ENCODE data around the gene MUL1.

MUL1 gene

DNA sequence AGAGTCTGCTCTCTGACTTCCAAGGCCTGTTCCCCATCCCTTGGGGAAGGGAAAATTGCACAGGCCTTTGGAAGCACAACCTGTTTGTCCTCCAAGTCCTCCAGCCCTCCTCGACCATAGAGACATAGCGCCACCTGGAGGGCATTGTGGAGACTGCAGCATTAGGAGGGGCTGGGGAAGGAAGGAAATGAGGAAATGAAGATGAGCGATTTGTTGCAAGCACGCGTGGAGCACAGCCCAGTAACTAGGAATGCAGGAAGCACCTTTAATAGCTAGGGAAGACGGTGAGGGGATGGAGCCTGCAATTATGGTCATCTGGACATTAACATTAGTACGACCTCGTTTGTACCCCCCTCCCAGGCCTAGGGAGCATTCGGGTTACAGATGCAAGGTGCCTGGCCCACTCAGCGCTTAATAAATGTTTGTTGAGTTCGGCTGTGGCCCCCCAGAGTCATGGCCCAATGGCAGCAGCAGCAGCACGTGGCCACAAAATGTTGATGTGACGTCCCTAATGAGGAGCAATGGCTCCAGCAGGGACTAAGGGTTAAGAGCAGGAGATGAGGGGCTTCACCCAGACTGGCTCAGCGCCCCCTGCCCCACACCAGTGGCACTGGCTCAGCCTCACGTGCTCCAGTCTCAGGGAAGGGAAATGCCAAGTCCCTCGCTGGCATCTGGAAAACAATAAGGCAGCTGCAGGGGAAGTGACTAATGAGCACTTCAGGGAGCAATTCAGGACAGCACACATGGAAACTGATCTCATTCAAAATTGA, 13.9 kb downstream of the MUL1 start:
- no peak overlapping the region for H3K4me3 ChIP-seq (ENCODE audit: control insufficient read depth, low read depth, low read length)
- DNase-seq (ENCODE audit: low read depth), result peak; percentile 59
- TF ChIP-seq, protein P1, sequence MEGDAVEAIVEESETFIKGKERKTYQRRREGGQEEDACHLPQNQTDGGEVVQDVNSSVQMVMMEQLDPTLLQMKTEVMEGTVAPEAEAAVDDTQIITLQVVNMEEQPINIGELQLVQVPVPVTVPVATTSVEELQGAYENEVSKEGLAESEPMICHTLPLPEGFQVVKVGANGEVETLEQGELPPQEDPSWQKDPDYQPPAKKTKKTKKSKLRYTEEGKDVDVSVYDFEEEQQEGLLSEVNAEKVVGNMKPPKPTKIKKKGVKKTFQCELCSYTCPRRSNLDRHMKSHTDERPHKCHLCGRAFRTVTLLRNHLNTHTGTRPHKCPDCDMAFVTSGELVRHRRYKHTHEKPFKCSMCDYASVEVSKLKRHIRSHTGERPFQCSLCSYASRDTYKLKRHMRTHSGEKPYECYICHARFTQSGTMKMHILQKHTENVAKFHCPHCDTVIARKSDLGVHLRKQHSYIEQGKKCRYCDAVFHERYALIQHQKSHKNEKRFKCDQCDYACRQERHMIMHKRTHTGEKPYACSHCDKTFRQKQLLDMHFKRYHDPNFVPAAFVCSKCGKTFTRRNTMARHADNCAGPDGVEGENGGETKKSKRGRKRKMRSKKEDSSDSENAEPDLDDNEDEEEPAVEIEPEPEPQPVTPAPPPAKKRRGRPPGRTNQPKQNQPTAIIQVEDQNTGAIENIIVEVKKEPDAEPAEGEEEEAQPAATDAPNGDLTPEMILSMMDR (IDR thresholded peaks at IDR 0.05; ENCODE audit: control insufficient read depth, insufficient read depth, low read depth, low read length, missing control alignments), result peak; percentile 98

DNA sequence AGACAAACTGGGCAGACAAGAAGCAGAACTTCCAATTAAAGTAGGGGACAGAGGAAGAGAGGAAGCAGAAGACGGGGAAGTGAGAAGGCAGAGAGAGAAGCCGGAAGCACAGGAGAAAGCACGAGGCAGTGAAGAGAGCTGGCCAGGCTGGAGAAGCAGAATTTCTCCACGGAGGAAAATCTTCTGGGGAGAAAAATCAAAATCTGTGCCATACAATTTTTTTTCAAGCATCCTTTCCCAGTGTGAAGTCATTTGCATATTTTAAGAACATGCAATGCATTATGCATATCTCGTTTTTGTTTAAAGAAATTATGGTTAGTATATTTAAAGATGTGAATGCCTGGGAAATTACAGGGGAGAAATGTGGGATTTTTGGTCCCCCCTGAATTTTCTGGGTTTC, 14.6 kb downstream of the MUL1 start:
- TF ChIP-seq, protein P1 (IDR thresholded peaks at IDR 0.05; ENCODE audit: control insufficient read depth, insufficient read depth, low read depth, low read length, missing control alignments), result no peak
- DNase-seq (ENCODE audit: low read depth), result no peak
- no peak overlapping the region for H3K4me3 ChIP-seq (ENCODE audit: control insufficient read depth, low read depth, low read length)

DNA sequence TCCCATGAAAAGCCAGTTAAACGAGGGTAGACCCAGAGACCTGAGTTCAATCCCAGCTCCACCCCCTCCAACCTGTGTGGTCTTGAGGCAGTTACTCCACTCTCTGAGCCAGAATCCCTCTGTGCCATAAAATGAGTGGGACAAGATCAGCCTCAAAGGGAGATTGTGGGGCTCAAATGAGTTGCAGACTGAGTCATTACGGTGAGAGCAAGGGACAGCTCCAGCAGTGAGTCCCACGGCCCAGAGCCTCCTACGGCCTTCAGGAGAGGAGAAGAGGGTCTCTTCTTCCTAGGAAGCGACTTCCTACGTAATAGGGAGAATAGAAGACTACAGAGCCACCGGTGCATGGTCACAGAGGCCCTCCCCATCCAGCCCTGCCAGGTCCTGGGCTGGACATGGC, 15.2 kb downstream of the MUL1 start:
- TF ChIP-seq, protein P1 (IDR thresholded peaks at IDR 0.05; ENCODE audit: control insufficient read depth, insufficient read depth, low read depth, low read length, missing control alignments), result no peak
- no peak overlapping the region for H3K4me3 ChIP-seq (ENCODE audit: control insufficient read depth, low read depth, low read length)
- DNase-seq (ENCODE audit: low read depth), result no peak

DNA sequence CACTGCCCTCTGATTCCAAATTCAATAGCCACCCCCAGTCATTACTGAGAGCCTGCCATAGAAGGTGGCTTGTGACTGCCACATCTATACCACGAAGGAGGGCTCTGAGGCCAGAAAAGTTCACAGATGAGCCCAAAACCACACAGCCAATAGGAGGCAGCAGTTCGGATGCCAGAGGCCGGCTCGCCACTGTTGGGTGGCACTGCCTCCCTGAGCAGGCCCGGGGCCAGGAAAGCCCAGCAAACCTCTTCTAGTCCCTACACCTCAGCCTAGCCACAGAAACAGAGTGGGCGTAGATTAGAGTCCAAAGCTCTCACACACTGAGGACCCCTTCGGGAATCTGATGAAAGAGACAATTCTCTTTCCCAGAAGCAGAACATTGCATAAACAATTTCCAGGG, 16.1 kb downstream of the MUL1 start:
- DNase-seq (ENCODE audit: low read depth), result no peak
- TF ChIP-seq, protein P1 (IDR thresholded peaks at IDR 0.05; ENCODE audit: control insufficient read depth, insufficient read depth, low read depth, low read length, missing control alignments), result no peak

DNA sequence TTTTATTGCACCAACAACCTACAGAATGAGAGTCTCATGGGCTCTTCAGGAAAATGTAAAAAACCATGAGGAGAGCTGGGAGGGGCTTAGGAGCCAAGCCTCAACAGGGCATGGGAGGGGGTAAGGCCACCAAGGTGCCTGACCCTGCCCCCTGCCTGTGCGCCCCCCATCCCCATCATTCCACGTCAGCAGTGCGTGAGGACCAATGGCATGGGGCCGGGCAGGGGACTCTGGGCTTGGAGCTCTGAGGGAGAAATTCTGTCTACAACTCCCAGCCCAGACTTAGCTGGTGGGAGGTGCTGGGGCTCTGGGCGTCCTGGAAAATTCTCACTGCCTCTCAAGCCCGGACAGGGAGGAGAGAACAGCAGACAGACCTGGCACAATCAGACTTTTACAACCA, 16.8 kb downstream of the MUL1 start:
- TF ChIP-seq, protein P1 (IDR thresholded peaks at IDR 0.05; ENCODE audit: control insufficient read depth, insufficient read depth, low read depth, low read length, missing control alignments), result no peak
- H3K4me3 ChIP-seq (ENCODE audit: control insufficient read depth, low read depth, low read length), result no peak overlapping the region
- DNase-seq (ENCODE audit: low read depth), result no peak

More for the DNA sequence above, 16.1 kb downstream of the MUL1 start:
- no peak overlapping the region for H3K4me3 ChIP-seq (ENCODE audit: control insufficient read depth, low read depth, low read length)

DNA sequence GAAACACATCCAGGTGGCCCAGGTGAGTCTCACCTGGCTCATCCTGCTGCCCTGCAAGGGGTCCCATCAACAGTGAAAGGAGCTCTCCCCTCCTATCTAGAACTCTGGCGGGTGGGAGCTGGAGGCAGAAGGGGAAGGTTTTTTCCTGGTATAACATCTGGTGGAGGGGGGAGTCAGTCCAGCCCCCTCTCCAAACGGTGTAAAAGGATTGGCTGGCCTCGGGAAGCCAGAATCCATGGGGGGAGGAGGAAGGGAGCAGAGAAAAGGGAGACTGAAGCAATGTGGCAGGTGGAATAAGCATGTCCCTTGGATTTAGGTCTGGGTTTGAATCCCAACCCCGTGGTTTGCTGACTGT, 20.7 kb downstream of the MUL1 start:
- DNase-seq (ENCODE audit: low read depth), result no peak
- no peak overlapping the region for H3K4me3 ChIP-seq (ENCODE audit: control insufficient read depth, low read depth, low read length)
- TF ChIP-seq, protein P1 (IDR thresholded peaks at IDR 0.05; ENCODE audit: control insufficient read depth, insufficient read depth, low read depth, low read length, missing control alignments), result no peak
